NCI-H446 (cell line): ENCODE data around the gene CNTNAP2.
A peak's percentile ranks its signal among the peaks of the same experiment; 100 is the strongest.

Experiments used
- DNase-seq, 2 experiments: peaks; one replicate each; lab custom pipeline; 2025; lab: John Stamatoyannopoulos, UW

CNTNAP2 gene

DNA sequence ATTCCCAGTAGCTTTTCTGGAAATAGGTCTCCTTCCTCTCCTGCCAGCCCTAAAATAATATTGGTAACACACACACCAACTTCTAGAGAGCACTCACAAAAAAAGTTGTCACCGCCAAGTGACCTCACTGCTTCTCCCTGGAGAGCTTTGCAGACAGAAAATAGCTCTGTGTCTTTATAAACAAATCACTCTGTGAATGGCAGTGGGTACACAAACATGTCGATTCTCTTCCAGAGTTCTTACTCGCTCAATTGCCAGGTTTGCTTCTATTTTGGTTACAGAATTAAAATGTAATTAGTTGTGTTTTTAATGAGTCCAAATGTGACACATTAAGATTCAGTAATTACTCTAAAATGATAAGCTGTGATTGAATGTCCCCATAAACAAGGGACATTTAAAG is 1824.8 kb downstream of the CNTNAP2 start:
- DNase-seq: no peak

DNA sequence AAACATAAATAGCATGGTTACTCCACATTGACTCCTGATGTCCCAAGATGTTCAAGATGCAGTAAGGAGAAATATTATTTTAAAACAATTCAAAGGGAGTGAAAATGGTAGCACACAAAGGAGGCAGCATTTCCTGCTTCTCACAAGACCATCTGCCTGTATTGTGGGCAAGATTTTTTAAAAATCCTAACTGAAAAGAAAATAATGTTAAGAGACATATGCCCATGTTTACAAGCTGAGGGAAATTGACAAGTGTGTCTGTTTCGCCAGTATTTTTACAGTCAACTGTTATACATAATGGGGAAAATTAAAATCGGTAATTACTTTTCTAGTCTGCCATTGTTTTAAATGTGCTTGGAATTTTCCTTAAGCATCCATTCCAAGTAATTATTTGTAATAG is 1827.7 kb downstream of the CNTNAP2 start:
- DNase-seq: peak in 1 of 2 experiments; percentile 20

DNA sequence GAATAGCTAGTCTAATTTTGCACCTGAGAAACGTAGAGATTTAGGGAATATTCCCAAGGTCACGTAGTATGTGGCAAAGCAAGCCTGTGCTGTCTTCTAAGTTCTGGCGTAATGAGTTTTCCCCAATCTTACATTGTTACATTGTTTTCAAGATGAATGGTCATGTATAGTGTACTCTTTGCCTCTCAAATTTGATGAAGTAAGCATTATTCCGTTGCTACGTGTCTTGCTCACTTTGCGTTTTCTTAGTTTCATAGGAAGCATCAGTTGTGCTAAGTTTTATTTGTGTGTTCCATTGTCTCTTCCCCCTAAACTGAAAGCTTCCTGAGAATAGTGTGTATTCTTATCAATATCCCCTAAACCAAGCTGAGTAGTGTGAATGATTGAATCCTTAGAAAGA is 1836.3 kb downstream of the CNTNAP2 start:
- no peak for DNase-seq

DNA sequence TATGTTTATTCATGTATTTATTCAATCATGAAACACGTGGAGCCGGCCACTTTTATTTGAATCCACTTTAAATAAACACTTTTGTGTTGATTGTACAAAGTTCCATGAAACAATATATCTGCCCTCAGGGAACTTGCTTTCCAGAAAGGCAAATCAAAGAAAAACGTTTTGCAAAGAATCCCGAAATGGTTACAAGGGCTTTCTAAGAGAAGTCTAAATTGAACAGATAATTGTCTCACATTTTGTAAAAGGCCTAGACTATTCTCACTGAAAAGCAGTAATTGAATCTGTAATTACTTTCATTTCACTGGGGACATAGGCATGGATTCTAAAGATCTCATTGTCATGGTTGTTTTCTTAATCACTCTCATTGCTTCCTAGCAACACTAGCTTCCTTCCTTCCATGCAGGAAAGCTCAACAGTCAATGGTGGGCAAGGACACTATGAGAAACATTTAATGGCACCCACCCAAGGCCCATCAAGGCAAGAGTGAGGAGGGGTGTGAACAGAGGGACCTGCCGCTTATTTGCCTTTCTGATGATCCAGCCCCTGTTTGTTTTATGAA is 1851.5 kb downstream of the CNTNAP2 start:
- no peak for DNase-seq

DNA sequence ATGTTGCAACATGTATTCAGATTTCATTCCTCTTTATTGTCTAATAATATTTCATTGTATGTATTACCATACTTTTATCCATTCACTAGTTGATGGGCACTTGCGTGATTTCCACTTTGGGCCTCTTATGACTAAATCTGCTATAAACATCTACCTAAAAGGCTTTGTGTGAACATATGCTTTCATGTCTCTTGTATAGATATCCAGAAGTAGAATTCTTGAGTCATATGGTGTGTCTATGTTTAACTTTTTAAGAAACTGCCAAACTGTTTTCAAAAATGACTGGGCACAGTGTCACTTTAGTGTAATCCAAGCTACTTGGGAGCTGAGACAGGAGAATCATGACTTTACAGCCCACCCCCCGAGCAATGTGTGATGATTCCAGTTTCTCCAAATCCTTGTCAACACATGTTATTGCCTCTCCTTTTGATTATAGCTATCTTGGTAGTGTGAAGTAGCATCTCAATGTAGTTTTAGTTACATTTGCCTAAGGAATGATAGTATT is 1855.1 kb downstream of the CNTNAP2 start:
- DNase-seq: no peak

DNA sequence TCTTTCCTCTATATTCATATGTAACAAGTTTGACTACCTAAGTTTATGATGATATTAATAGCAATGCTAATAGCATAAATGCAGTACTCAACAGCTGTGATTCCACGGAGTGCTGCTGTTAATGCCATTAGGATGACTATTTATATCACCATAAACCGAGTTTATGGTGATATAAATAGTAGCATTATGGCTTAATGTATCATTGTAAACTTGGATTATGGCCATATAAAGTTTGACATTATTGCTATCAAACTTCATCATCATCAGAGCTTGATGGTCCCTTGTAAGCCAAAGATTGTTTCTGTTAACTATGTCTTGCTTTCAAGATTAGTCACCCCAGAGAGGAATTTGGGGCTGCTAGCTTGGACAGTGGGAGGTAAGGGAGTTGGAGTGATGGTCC is 1861.6 kb downstream of the CNTNAP2 start:
- DNase-seq: no peak

DNA sequence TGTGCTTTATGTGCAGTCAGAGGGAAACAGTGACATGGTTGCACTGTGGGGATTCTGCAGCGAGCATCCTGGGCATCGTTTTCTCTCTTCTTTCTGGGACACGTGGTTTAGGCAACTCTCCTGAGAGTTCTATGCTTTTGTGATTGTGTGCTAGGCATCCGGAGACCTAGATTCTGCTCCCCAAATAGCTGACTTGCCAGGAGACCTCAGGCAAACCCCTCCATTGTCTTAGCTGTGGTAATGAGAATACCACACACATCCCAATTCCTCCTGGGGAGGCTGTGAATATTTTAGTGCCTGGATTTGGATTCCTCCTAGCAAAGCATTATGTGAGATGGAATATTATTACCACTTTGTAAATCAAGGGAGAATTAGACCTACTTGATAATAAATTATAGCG is 1862.0 kb downstream of the CNTNAP2 start:
- DNase-seq: no peak

DNA sequence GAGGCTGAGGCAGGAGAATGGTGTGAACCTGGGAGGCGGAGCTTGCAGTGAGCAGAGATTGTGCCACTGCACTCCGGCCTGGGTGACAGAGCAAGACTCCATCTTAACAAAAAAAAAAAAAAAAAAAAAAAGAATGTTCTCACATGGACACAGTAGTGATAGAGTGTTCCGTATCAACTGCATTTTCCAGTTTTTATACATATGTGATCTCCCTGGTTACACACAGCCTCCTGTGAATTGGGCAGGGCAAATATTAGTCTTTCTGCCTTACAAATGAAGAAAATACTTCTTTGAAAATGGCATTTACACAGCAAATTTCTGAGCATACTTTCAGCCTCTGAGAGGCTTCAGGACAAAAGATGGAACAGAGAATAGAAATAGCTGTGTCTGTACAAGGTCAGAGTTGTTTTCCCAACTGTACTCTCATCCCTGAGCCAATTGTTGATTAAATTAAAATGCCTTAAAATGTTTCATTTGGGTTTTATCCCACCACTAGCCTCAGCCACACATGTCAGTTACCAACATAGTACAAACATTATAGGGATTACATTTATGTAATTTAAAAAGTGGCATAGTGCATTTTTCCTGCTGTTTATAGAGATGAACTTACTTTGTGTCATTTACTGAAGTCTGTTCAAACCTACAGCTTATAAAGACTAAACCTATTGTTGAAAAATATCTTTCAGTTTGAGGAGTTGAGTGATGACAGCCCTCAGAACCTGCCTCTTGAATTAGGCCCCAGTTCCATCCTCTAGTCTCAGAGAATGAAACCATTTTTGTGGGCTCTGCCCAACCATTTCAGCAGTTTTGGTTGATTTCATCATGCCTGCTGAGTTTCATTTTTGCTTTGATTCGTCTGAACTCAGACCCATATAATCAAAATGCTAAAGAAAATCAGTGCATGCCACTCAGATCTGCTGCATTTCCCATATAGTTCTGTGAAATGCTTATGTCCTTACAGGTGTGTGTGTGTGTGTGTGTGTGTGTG is 1864.5 kb downstream of the CNTNAP2 start:
- no peak for DNase-seq

DNA sequence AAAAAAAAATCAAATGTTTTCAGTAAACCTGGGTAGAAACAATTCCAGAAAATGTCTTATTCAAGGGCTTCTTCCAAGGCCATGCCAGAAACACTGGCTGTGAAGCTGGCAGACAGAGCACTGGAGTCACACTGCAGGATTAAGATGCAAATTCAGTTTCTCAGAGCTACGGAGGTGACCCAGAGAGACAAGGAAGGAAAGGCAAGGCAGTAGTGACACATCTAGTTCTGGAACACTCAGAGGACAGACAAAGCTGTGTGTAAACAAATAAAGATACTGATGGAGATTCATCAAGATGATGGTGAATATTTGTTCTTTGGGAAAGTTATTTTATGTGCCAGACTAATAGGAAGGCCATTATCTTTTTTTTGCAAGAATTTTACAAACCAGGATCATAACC is 1865.7 kb downstream of the CNTNAP2 start:
- no peak for DNase-seq

DNA sequence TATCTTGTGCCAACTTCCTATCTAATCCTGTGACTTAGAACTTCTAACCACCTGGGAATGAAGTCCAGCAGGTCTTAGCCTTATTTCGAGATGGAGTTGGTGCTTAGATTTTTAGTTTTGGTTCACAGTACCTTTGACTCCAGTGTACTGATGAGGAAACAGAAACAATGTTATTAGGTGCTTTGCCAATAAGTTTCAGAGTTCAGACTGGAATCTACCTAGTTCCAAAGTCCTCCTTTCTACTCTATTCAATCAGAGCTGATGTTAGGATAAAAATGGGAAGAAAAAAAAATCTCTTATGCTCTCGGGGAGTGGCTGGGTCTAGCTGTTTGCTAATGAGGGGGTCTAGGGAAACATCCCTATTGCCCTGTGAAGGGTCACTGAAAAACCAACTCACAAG is 1867.7 kb downstream of the CNTNAP2 start:
- no peak for DNase-seq

DNA sequence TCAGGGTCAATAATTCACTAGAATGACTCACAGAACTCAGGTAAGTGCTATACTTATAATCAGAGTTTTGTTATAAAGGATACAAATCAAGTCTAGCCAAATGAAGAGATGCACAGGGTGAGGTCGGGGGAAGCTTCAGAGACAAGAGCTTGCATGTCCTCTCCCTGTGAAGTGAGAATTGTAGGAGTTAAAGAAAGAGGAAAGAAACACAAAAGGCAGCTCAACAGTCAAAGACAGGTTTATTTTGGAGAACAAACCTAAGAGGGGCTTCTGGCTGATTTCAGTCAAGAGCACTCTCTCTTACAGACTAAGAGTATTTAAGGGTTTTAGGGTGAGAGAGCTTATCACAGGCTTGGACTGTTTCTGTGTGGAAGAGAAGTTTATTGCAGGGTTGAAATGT is 1873.5 kb downstream of the CNTNAP2 start:
- DNase-seq: no peak

DNA sequence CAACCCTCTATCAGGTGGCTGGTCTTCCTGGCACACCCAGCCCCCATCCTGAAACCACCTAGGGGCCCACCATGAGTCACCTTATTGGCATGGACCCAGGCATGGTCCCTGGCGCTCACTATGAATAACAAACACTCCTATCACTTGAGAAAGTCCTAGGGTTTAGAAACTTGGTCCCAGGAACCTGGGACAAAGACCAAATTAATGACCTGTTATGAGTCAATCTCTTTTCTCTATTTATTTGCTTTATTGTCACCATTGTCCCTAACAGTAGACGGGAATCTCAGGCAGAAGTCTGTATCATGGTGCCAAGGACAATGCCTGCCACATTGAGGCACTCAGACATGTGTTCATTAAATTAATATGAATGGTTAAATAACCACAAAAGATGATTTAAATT is 1874.3 kb downstream of the CNTNAP2 start:
- DNase-seq: no peak

DNA sequence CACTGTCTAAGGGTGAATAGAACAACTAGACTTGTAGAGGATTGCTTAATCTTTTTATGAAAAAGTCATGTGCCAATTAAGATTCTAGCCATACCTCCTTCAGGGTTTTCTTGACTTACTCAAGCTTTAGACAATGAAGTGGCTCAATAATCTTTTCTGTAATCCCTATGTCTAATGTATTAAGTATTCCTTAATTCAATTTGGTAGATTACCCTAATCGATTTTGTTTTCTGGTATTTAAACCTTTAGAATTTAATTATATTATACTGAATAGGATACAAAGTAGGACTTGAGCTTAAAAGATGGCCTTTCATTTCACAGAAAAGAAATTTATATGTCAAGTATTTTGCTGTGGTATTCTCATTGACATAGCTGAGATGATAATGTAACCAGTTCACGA is 1876.1 kb downstream of the CNTNAP2 start:
- no peak for DNase-seq

DNA sequence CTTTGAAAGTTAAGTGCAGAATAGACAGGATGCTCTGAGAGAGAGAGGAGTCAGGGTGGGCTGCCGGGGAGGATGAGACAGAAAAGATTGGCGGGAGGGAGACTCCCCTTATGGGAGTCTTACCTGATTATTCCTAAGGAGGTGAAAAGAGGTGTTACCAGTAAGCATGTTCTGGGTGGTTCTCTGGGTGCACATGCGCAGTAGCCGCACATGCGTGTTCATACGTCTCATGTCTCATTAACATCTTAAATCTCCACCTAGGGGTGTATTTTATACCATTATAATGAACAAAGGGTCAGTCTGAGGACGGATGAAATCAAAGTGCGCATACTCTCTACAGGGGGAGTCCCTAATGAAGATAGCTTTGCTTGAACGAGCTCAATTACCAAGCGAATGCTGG is 1881.0 kb downstream of the CNTNAP2 start:
- DNase-seq: no peak

DNA sequence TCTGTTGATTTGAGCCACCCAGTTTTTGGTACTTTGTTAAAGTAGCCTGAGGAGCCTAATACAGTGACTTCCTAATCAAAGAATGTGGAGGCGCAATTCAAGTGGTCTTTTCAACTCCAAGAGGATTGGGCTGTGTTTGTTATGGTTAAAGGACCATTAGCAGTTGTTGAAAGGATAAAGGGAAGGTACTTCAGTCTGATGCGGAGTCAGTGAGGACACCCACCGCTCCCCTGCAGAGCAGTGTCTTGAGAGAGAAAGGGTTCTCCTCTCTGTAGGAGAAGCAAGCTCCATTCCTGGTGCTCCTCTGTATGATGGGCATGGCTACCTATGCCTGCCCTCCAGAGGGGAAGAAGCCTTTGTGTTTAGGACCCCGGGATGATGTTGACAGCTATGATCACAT is 1883.4 kb downstream of the CNTNAP2 start:
- DNase-seq: no peak

DNA sequence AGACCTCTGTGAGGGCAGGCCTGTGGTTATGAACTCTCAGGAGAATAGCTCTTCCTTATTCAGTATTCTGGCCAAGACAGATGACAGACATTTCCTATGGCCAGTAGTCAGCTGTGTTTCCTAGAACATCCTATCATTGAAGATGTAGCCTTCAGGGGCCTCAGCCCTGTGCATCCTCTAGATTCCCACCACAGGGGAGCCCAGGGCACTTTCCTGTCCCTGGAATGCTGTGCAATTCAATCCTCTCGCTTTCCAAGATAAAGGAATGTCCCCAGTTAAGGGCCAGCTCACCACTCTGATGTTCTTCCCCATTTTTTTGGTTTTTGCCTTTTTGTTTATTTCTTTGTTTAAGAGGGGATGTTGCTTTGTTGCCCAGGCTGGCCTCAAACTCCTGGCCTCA is 1895.2 kb downstream of the CNTNAP2 start:
- no peak for DNase-seq

DNA sequence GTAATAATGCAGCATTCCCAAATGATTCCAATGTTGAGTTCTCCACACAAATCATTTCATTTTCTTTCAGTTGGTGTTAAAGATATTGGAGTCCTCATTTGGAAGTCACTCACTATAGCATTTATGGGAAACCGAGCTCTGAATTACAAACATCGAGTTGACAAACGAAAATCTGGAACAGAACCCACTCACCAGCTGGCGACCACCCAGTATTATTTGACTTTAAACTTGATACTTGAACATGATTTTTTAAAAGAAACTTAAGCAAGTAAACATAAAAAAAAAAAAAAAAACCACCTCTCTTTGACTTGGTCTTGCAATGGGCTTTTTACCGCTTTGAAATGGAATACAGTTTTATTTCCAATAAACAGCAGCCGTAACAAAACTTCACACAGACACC is 1897.4 kb downstream of the CNTNAP2 start:
- no peak for DNase-seq

DNA sequence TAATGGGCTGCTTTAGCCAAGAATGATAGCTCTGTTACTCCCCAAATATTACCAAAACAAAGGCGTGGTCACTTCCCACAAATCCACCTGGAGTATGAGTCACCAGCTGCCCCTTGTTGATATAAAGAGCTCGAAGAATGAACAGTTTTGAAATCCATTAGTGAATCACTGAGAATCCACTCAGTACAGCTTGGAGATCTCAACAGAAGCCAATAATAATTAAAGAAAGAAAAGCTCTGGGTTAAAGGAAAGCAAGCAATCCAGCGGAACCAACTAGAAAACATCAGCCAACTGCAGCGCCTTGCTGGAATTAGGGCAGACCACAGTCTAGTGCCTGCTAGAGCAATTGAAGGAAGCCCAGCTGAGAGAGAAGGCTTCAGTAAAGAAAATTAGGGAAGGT is 1897.9 kb downstream of the CNTNAP2 start:
- DNase-seq: no peak

DNA sequence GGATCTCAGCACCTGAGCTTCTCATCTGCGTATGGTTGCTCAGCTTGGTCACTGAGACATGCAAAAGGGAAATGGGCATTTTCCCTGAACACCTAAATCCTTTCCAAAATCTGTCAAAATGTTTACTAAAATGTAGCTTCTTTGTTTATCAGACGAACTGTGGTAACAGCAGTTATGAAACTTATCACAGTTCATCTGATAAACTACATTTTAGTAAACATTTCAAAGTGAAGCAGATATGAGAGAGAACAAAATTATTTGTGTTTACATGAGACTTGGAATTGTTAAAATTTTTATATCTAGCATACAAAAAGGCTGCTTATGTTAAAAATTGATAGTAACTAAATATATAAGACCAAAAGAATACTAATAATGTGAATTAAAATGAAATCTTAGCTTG is 1900.5 kb downstream of the CNTNAP2 start:
- DNase-seq: no peak

DNA sequence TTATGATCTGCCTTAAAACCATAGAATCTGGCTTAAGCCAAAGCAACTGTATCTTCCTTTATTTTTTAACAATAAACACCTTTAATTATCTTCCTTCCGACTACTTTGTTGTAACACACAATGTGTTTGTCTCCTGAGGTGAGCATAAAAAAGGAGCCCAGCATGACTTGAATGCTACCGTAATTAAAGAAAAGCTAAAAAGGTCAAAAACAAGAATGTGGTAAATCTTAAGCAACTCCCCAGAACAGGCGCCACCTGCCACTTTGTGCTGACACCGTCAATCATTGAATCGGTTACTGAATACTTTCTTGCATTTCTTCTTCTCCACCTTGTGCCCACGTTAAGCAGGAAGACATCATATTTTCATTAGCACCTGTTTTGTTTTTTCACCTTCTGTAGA is 1904.1 kb downstream of the CNTNAP2 start:
- DNase-seq: no peak

DNA sequence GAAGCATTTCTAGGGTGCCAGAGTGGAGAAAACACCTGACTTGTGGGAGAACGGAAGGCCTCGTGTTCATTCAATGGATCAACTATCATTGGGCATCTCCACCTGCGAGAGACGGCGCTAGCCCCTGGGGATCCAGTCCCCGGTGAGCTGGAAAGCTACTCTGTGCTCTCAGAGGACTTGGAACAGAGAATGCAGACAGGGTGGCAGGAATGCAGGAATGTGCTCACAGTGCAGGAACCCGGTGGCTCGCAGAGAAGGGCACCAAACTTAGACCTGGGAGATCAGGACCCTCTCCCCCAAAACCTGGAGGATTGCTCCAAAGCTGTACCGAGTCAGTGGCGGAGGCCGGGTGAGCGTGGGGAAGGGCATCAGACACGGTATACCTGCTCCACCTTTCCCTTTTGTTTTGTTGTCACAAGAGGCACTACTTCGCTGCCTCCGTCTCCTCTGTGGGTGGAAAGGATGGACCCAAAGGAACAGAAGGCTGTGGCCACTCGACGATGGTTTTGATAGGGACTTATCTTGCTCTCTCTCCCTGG is 1905.0 kb downstream of the CNTNAP2 start:
- DNase-seq: no peak

DNA sequence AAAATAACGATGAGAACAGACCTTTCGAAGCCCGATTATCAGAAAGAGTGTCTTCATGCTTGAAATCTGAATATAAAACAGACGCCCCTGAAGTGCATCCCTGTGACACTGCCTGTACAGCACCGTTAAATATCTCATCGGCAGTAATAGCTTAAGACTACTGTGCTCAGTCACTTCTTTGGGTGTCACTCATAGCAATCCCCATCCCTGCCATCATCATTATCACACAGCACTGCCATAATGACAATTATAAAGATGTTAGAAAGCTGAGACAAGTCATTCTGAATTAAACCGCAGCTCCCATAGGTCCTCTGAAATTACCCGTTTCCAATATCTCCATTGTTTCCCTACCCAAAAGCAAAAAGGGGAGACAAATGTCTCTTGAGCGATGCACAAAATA is 1906.2 kb downstream of the CNTNAP2 start:
- DNase-seq: no peak

DNA sequence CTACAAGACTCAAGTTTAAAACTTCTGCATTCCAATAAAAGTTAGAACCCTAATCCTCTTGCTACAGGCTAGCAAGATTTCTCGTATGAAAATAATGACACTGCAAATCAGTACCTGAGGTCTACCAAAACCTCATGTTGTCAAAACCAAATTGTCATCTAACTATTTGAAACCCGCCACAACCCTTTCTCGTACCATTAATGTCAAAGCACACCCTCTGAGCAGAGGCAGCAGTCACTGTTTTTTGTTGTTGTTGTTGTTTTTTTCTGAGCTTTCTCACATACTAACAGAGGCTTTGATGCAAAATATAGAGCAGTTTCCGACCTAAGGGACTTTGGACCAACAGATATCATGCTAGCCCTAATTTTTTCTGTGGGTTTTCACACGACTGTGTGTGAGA is 1910.1 kb downstream of the CNTNAP2 start:
- DNase-seq: no peak
